Prostate gland (tissue), 2 donors: ENCODE data around the gene ANGPTL2. TPM values are rescaled to one million over a fixed set of nuclear protein-coding genes. Genes with fewer than 3 reads are reported as not detected.

Experiments
- DNase-seq: peaks from one replicate; pipeline ENCODE4 v3.0.0-alpha.2; 2019; ENCODE audit warnings: low spot score
- H3K27ac ChIP-seq, 2 donors: fragments of 200-600 bp; sonication (generic); 2 replicates each; pipeline ENCODE4 v1.5.1; 2017 to 2019
- H3K27me3 ChIP-seq: fragments of 200-600 bp; sonication (generic); replicated peaks from 2 replicates; pipeline ENCODE4 v1.5.1; 2019; ENCODE audit not compliant: insufficient read depth
- H3K36me3 ChIP-seq, 2 donors: fragments of 200-600 bp; sonication (generic); 1 replicate in 1 of 2; 2 replicates in 1 of 2; pipeline versions ENCODE4 v1.5.1 to v1.8.1; 2017 to 2019
- H3K4me1 ChIP-seq: fragments of 200-600 bp; sonication (generic); replicated peaks from 2 replicates; pipeline ENCODE4 v1.5.1; 2019
- H3K4me3 ChIP-seq, 2 donors: fragments of 200-600 bp; sonication (generic); 2 replicates each; pipeline ENCODE4 v1.5.1; 2017 to 2019
- H3K9me3 ChIP-seq: fragments of 200-600 bp; sonication (generic); 2 replicates; pipeline ENCODE4 v1.5.1; 2017
- POLR2A ChIP-seq: fragments of 450-650 bp; IDR thresholded peaks from one replicate; pipeline ENCODE4 v1.6.1; 2016; ENCODE audit warnings: antibody characterized with exemption, mild to moderate bottlenecking
- POLR2AphosphoS5 ChIP-seq: sonication (generic); formaldehyde crosslinking; IDR thresholded peaks from one replicate; pipeline ENCODE4 v1.6.1; 2017; ENCODE audit warnings: antibody characterized with exemption
- WGBS: methylation state at CpG from one replicate; pipeline ENCODE4 v1.1.5; 2018; 5-methylcytosine and 5-hydroxymethylcytosine counted together
- intact Hi-C: fragments of 100-400 bp; cut with DNase I; formaldehyde crosslinking; loops from one replicate; pipeline ENCODE4 v1.14.2; 2022
- total RNA-seq, 2 donors: library from RNA; depleted of rRNA; stranded (reverse); fragments of >200 nt; gene quantifications; one replicate each; pipeline ENCODE4 v1.1.0, GENCODE V29; 2016
- TF ChIP-seq, protein P1 (sequence below), 4 experiments: fragments of 200-600 bp in 2 of 4; fragments of 450-650 bp in 2 of 4; sonication (generic) in 2 of 4; IDR thresholded peaks; 1 replicate in 3 of 4; 2 replicates in 1 of 4; pipeline ENCODE4 v1.5.1; 2016 to 2019; ENCODE audit warnings: antibody characterized with exemption in 4 of 4, mild to moderate bottlenecking in 2 of 4, moderate library complexity in 2 of 4

ANGPTL2 gene
- total RNA-seq, 2 donors from 2014 or later: 17.3 to 43.2 TPM

DNA sequence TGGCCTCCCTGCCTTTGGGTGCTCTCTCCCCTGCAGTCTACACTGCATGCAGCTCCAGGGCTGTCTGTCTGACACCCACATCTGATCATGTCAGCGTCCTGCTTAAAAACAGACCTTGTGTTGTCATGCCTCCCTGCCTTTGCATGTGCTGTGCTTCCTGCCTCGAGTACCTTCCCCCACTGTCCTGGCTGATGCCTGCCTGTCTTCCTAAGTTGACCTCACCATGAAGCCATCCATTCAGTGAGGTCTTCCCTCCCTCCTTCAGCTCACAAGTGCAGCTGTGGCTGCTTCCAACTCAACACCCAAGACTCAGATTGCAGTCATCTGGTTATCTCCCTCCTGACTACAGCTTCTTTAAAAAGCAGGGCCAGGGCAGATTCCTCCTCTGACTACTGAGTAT, 5.5 kb downstream of the ANGPTL2 start:
- H3K36me3 ChIP-seq: no peaks in the 10 kb centered on the region
- H3K9me3 ChIP-seq: no peaks in the 10 kb centered on the region
- H3K4me3 ChIP-seq: no peak overlapping the region
- H3K27me3 ChIP-seq: no peaks in the 10 kb centered on the region
- WGBS: 80% methylated on average over 2 of the region's 2 CpGs
- intact Hi-C loops: loop anchor here (10.0 kb wide), 1 partner anchor 172 kb away; no protein-coding TSS in a partner anchor
- peaks cover 4% of the 10 kb centered on the region for H3K4me1 ChIP-seq
- TF ChIP-seq POLR2A: no peak
- TF ChIP-seq POLR2AphosphoS5: no peak
- no peak for DNase-seq
- H3K27ac ChIP-seq: no peak overlapping the region

DNA sequence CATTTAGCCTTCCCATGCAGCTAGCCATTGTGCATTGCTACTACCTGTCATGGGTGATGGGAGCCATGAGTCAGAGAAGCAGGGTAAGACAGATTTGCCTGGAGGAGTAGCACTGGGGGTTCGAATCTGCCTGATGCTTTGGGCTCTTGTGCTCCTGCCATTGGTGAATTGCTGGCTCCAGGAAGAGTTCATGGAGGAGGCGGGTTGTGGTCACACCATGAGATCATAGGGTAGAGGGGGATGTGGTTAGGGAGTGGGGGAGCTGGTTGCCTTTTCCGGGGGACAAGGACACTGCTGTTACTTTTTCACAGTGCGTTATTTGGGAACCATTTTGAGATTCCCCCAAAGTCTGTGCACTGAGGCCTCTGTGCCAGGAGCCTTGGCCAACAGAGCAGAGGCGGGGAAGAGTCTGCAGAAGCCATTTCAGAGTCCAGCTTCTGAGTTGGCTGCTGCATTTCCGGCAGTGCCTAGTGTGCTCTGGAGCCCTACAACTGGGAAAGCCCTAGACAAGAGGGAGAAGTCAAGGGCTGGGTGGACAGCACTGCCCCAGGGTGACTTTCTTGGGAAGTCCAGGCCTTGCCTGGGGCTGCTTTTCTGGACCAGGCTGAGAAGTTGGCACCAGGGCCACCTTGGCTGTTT, 6.2 kb downstream of the ANGPTL2 start:
- Histone ChIP-seq H3K36me3 (no peaks in the 10 kb centered on the region), H3K4me1 (peaks cover 4% of the 10 kb centered on the region), H3K27ac (no peak overlapping the region), H3K4me3 (no peak overlapping the region), H3K9me3 (no peaks in the 10 kb centered on the region), H3K27me3 (no peaks in the 10 kb centered on the region)
- no peak for DNase-seq
- TF ChIP-seq, protein P1, sequence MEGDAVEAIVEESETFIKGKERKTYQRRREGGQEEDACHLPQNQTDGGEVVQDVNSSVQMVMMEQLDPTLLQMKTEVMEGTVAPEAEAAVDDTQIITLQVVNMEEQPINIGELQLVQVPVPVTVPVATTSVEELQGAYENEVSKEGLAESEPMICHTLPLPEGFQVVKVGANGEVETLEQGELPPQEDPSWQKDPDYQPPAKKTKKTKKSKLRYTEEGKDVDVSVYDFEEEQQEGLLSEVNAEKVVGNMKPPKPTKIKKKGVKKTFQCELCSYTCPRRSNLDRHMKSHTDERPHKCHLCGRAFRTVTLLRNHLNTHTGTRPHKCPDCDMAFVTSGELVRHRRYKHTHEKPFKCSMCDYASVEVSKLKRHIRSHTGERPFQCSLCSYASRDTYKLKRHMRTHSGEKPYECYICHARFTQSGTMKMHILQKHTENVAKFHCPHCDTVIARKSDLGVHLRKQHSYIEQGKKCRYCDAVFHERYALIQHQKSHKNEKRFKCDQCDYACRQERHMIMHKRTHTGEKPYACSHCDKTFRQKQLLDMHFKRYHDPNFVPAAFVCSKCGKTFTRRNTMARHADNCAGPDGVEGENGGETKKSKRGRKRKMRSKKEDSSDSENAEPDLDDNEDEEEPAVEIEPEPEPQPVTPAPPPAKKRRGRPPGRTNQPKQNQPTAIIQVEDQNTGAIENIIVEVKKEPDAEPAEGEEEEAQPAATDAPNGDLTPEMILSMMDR (IDR thresholded peaks at IDR 0.05): no peak
- TF ChIP-seq POLR2A: no peak
- TF ChIP-seq POLR2AphosphoS5: no peak
- WGBS: 86% methylated on average over 6 of the region's 6 CpGs
- intact Hi-C loops: loop anchor here (10.0 kb wide), 1 partner anchor 171 kb away; no protein-coding TSS in a partner anchor

DNA sequence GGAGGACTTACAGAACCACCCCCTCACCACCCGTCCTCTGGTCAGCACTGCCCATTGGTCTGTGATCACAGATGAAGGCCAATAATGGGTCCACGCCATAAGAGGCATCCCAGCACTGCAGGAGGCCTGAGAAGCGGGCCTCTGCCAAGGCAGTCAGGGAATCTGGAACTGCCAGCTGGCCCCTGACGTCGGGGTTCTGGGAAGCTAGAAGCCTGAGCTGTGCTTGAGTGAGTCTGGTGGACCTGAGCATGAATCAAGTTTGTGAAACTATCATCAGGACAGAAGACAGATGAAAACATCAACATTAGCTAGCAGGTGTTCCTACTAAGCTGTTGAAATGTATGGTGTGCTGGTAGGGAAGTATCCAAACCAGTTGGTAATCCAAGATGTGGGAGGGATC, 7.8 kb downstream of the ANGPTL2 start:
- intact Hi-C loops: loop anchor here (10.0 kb wide), 1 partner anchor 170 kb away; no protein-coding TSS in a partner anchor
- 89% methylated on average over 5 of the region's 5 CpGs for WGBS
- Histone ChIP-seq H3K9me3 (no peaks in the 10 kb centered on the region), H3K4me3 (no peak overlapping the region), H3K27me3 (no peaks in the 10 kb centered on the region), H3K36me3 (no peaks in the 10 kb centered on the region), H3K4me1 (no peaks in the 10 kb centered on the region), H3K27ac (no peak overlapping the region)
- DNase-seq: no peak
- TF ChIP-seq POLR2AphosphoS5 (no peak), POLR2A (no peak)
- TF ChIP-seq, protein P1 (IDR thresholded peaks at IDR 0.05): no peak

DNA sequence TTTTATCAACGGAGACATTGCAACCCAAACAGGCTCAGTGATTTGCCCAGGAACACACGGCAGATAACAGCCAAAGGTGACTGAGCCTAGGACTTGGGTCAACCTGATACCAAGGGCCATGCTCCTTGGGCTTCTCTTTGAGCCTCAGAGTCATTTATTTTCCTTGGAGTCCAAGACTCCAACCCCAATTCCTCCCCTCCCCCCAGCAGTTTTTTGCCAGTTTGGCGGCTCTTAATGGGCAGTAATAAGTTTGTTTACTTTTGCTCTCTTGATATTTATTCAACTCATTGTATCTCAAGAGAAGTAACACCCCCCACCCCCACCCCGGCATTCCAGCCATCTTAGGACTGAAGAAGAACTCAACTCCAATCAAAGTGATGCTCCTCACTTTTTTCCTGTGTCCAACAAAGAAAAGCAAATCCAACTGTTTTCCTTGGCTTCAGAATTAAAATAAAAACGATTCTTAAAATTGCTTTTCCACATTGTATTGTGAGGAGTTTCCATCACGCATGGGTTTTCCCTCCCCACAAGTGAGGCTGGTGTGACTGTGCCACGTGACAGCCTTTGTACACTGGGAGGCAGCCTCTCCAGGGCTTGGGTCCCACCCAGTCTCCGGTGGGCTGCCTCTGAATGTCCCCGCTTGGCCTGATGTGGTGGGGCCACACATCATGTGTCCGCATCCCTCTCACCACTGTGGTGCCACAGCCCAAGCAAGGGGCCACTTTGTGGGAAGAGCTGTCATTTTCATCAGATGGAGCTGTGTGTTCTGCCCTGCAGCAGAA, 9.1 kb downstream of the ANGPTL2 start:
- Histone ChIP-seq H3K9me3 (no peaks in the 10 kb centered on the region), H3K4me1 (no peaks in the 10 kb centered on the region), H3K27me3 (no peaks in the 10 kb centered on the region), H3K4me3 (no peak overlapping the region), H3K27ac (no peak overlapping the region), H3K36me3 (no peaks in the 10 kb centered on the region)
- DNase-seq: no peak
- intact Hi-C loops: loop anchor here (10.0 kb wide), 1 partner anchor 169 kb away; no protein-coding TSS in a partner anchor
- WGBS: 71% methylated on average over 10 of the region's 10 CpGs
- TF ChIP-seq, protein P1 (IDR thresholded peaks at IDR 0.05): no peak
- no peak for TF ChIP-seq POLR2AphosphoS5

DNA sequence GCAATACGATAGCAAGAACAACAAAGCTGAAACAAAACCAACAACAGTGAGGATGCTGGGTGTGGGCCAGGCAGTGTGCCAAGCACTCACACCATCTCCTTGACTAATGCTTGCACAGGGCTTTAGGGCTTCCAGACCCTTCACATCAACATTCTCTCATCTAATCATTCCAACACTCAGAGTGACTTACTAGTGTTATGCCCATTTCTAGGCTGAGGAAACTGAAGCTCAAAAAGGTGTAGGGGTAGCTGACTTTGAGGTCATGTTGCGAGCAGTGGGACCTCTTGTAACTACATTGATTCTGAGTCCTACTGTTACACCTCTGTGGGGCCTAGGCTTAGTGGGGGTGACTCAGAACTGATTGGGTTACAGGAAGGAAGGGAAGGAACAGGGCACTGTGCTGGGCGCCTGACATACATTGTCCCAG, 9.7 kb downstream of the ANGPTL2 start:
- intact Hi-C loops: loop anchor here (10.0 kb wide), 1 partner anchor 168 kb away; no protein-coding TSS in a partner anchor
- H3K9me3 ChIP-seq: no peaks in the 10 kb centered on the region

More for the DNA sequence above, 9.7 kb downstream of the ANGPTL2 start:
- Histone ChIP-seq H3K4me1 (no peaks in the 10 kb centered on the region), H3K27me3 (no peaks in the 10 kb centered on the region), H3K36me3 (no peaks in the 10 kb centered on the region), H3K4me3 (no peak overlapping the region), H3K27ac (no peak overlapping the region)
- TF ChIP-seq POLR2A: no peak
- 92% methylated on average over 3 of the region's 3 CpGs for WGBS
- no peak for DNase-seq
